ENCODE results near the gene C19orf73. TPM values are rescaled to one million over a fixed set of nuclear protein-coding genes. Genes with fewer than 3 reads are reported as not detected.

The C19orf73 gene, protein sequence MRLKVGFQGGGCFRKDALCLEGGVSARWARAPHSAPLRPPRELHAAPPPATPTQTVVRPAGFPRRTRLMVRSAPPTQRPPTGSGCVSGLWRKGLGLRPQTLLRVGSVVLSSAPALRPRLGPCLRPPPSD
- total RNA-seq: 1 to 10 TPM; 1.3 to 1.7 TPM

DNA sequence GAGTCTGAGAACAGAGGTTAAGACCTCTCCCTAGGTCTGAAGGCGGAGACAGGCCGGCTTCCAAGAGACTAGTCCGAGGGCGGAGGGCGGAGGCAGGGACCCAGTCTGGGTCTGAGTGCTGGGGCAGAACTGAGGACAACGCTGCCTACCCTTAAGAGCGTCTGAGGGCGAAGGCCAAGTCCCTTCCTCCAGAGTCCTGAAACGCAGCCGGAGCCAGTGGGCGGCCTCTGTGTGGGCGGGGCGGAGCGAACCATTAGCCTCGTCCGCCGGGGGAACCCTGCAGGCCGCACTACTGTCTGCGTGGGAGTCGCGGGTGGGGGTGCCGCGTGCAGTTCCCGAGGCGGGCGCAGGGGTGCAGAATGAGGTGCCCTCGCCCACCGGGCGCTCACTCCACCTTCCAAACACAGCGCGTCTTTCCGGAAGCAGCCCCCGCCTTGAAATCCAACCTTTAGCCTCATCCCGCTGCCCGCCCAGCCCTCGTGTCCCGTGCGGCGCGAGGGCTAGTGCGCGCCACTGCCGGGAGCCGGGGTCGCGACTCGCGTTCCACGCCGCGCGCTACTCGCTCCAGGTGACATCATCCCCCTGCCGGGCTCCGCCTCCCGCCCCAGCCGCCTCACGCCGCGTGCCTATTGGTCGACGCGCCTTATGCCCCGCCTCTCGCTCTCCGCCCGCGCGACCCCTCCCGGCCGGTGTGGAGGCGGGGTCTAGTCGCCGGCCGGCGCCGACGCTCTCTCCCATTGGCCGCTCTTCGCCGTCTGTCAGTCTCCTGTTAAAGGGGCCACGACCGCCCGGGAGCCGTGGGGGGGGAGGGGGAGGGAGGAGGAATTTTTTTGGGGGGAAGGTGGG lies at the start of gene C19orf73:
TSS of gene C19orf73 (minus strand) at position 579 of the 846 bp plus-strand sequence. CDS start at position 458, 121 bp downstream.
- peak; percentile 79 for ATAC-seq (ENCODE audit: low read depth)
- peak within 1 kb of the TSS; percentile 87 for H3K27ac Mint-ChIP-seq
- H3K9me3 Mint-ChIP-seq: no peaks in the 10 kb centered on the region
- POLR2A ChIA-PET: interaction anchor here (1.0 kb wide), 1 partner anchor 8 kb away, joined by 4 read pairs; no protein-coding TSS in a partner anchor
- H3K36me3 Mint-ChIP-seq: peaks cover 4% of the 10 kb centered on the region
- H3K27me3 Mint-ChIP-seq: peaks cover 22% of the 10 kb centered on the region
- peak within 1 kb of the TSS; percentile 86 for H3K4me3 Mint-ChIP-seq
- H3K4me1 Mint-ChIP-seq: peaks cover 16% of the 10 kb centered on the region
- DNase-seq: peak; percentile 98

GRCh38 chr19:49168421-49168820 lies 49.5 kb upstream of the C19orf73 start:
- Mint-ChIP-seq H3K9me3 (no peaks in the 10 kb centered on the region), H3K4me3 (no peak overlapping the region), H3K36me3 (no peaks in the 10 kb centered on the region), H3K27me3 (peaks cover 3% of the 10 kb centered on the region), H3K27ac (no peak overlapping the region), H3K4me1 (no peaks in the 10 kb centered on the region)
- ATAC-seq (ENCODE audit: low read depth) (no peak), DNase-seq (no peak)
- POLR2A ChIA-PET: no interaction called here

DNA sequence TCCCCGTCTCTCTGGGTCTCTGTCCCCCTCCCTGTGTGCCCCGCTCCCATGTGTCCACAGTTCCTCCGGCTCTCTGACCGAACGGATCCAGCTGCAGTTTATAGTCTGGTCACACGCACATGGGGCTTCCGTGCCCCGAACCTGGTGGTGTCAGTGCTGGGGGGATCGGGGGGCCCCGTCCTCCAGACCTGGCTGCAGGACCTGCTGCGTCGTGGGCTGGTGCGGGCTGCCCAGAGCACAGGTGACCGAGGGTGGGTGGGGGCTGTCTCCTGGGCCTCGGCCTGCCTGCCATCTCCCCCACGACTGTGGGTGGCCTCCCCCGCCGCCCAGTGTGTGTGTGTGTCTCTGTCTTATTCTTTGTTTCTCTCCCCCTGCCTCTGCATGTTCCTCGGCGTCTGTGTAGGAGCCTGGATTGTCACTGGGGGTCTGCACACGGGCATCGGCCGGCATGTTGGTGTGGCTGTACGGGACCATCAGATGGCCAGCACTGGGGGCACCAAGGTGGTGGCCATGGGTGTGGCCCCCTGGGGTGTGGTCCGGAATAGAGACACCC lies 49.0 kb upstream of the C19orf73 start:
- no peaks in the 10 kb centered on the region for H3K4me1 Mint-ChIP-seq
- H3K27ac Mint-ChIP-seq: no peak overlapping the region
- H3K9me3 Mint-ChIP-seq: no peaks in the 10 kb centered on the region
- DNase-seq: no peak
- POLR2A ChIA-PET: no interaction called here
- H3K27me3 Mint-ChIP-seq: peaks cover 4% of the 10 kb centered on the region
- H3K36me3 Mint-ChIP-seq: no peaks in the 10 kb centered on the region
- ATAC-seq (ENCODE audit: low read depth): no peak
- no peak overlapping the region for H3K4me3 Mint-ChIP-seq

- H3K27ac Mint-ChIP-seq: no peak overlapping the region
- H3K36me3 Mint-ChIP-seq: no peaks in the 10 kb centered on the region
- H3K4me1 Mint-ChIP-seq: no peaks in the 10 kb centered on the region
- no peak overlapping the region for H3K4me3 Mint-ChIP-seq
- POLR2A ChIA-PET: no interaction called here
- DNase-seq (no peak), ATAC-seq (ENCODE audit: low read depth) (no peak)
- H3K27me3 Mint-ChIP-seq: peaks cover 11% of the 10 kb centered on the region
- no peaks in the 10 kb centered on the region for H3K9me3 Mint-ChIP-seq
Measured at GRCh38 chr19:49165865-49166301, 46.9 kb upstream of the C19orf73 start.

GRCh38 chr19:49165111-49165750 lies 46.3 kb upstream of the C19orf73 start:
- Mint-ChIP-seq H3K27ac (no peak overlapping the region), H3K36me3 (no peaks in the 10 kb centered on the region), H3K4me3 (no peak overlapping the region), H3K27me3 (peaks cover 14% of the 10 kb centered on the region), H3K9me3 (no peaks in the 10 kb centered on the region), H3K4me1 (no peaks in the 10 kb centered on the region)
- DNase-seq: no peak
- POLR2A ChIA-PET: no interaction called here
- ATAC-seq (ENCODE audit: low read depth): no peak

DNA sequence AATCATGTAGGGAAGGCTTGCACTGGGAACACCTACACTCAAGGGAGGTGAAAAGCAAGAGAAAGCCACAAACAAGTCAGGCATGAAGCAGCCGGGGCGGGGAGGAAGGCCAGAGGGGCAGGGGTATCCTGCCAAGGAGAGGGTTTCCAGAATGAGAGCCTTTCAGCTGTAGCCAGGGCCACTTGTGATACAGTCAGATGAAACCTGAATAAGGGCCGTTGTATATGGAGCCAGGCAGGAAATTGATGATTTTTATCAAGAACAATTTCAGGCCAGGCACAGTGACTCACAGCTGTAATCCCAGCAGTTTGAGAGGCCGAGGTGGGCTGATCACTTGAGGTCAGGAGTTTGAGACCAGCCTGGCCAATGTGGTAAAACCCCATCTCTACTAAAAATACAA lies 43.0 kb upstream of the C19orf73 start:
- DNase-seq (no peak), ATAC-seq (ENCODE audit: low read depth) (no peak)
- no peaks in the 10 kb centered on the region for H3K9me3 Mint-ChIP-seq
- peaks cover 4% of the 10 kb centered on the region for H3K4me1 Mint-ChIP-seq
- POLR2A ChIA-PET: no interaction called here
- H3K4me3 Mint-ChIP-seq: no peak overlapping the region
- H3K27me3 Mint-ChIP-seq: peaks cover 30% of the 10 kb centered on the region
- H3K27ac Mint-ChIP-seq: no peak overlapping the region
- no peaks in the 10 kb centered on the region for H3K36me3 Mint-ChIP-seq

- H3K9me3 Mint-ChIP-seq: no peaks in the 10 kb centered on the region
- ATAC-seq (ENCODE audit: low read depth): no peak
- no peak for DNase-seq
- peaks cover 36% of the 10 kb centered on the region for H3K27me3 Mint-ChIP-seq
- peaks cover 4% of the 10 kb centered on the region for H3K4me1 Mint-ChIP-seq
- no peak overlapping the region for H3K4me3 Mint-ChIP-seq
- POLR2A ChIA-PET: no interaction called here
- H3K36me3 Mint-ChIP-seq: no peaks in the 10 kb centered on the region
- H3K27ac Mint-ChIP-seq: no peak overlapping the region
Measured at GRCh38 chr19:49160450-49161189, 41.7 kb upstream of the C19orf73 start.

DNA sequence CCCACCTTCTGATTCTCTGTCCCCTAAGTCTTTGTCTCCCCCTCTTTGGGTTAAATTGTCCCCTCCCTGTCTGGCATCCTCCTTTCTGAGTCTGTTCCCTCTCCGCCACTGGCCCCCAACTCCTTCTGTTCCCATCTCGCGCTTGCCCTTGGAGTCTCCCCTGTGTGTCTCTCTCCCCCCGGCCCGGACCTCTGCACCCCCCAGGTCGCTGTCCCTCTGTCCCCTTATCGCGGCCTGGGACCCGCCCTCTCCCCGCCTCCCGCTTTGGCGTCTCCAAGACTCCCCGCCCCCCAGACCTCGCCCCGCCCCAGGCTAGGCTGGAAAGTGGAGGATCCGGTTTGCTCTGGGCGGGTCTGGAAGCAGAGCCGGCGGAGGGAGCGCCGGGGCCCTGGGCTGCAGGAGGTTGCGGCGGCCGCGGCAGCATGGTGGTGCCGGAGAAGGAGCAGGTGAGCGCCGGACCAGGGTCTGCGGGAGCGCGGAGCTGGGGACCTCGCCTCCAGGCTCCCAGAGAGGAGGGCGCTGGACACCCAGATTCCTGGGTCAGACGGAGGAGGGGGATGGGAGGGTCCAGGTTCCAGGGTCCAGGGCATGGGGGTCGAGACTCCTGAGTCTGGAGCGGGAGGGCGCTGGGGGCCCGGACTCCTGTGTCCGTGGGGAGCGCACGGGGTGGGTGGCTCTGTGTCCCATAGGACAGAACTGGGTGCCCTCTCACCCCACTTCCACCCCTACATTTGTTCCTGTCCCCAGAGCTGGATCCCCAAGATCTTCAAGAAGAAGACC lies 38.7 kb upstream of the C19orf73 start, which contains the start of gene TRPM4:
TSS of gene TRPM4 (plus strand) at position 348 of the 780 bp plus-strand sequence. CDS start at position 423, 75 bp downstream.
- Mint-ChIP-seq H3K36me3 (no peaks in the 10 kb centered on the region), H3K4me3 (peak within 1 kb of the TSS; percentile 62), H3K27me3 (peaks cover 47% of the 10 kb centered on the region), H3K27ac (no peak within 1 kb of the TSS), H3K4me1 (peaks cover 7% of the 10 kb centered on the region), H3K9me3 (no peaks in the 10 kb centered on the region)
- POLR2A ChIA-PET: no interaction called here
- ATAC-seq (ENCODE audit: low read depth) (peak; percentile 71), DNase-seq (peak; percentile 66)

- POLR2A ChIA-PET: no interaction called here
- Mint-ChIP-seq H3K27ac (no peak overlapping the region), H3K4me3 (no peak overlapping the region), H3K9me3 (no peaks in the 10 kb centered on the region), H3K4me1 (peaks cover 10% of the 10 kb centered on the region), H3K36me3 (no peaks in the 10 kb centered on the region), H3K27me3 (peaks cover 52% of the 10 kb centered on the region)
- DNase-seq (no peak), ATAC-seq (ENCODE audit: low read depth) (no peak)
Measured at GRCh38 chr19:49155820-49156346, 36.9 kb upstream of the C19orf73 start.

- Mint-ChIP-seq H3K27me3 (peaks cover 51% of the 10 kb centered on the region), H3K4me1 (peaks cover 11% of the 10 kb centered on the region), H3K4me3 (no peak within 1 kb of the TSS), H3K9me3 (no peaks in the 10 kb centered on the region), H3K27ac (no peak within 1 kb of the TSS), H3K36me3 (no peaks in the 10 kb centered on the region)
- DNase-seq (no peak), ATAC-seq (ENCODE audit: low read depth) (no peak)
- POLR2A ChIA-PET: interaction anchor here (0.8 kb wide), 1 partner anchor 22 kb away, joined by 4 read pairs; no protein-coding TSS in a partner anchor
Measured at GRCh38 chr19:49155005-49155819, 36.3 kb upstream of the C19orf73 start, which contains the start of gene HRC. Gene HRC (minus strand): TSS chr19:49155396. CDS start chr19:49155237, 159 bp downstream.

- no peak overlapping the region for H3K27ac Mint-ChIP-seq
- ATAC-seq (ENCODE audit: low read depth) (no peak), DNase-seq (no peak)
- peaks cover 12% of the 10 kb centered on the region for H3K4me1 Mint-ChIP-seq
- POLR2A ChIA-PET: no interaction called here
- H3K9me3 Mint-ChIP-seq: no peaks in the 10 kb centered on the region
- peaks cover 60% of the 10 kb centered on the region for H3K27me3 Mint-ChIP-seq
- H3K36me3 Mint-ChIP-seq: no peaks in the 10 kb centered on the region
- no peak overlapping the region for H3K4me3 Mint-ChIP-seq
Measured at GRCh38 chr19:49154279-49154678, 35.3 kb upstream of the C19orf73 start.

All from activated naive CD8-positive, alpha-beta T cell treated with anti-CD3 and anti-CD28 coated beads, Interleukin-2, amount 10 ng/mL, durations not matched to agents 7 days and 5 days (primary cell).